ENCODE measurements around the gene ATPAF1.

The ATPAF1 gene

GRCh38 chr1:46585312-46585938 is 82.7 kb downstream of the ATPAF1 start:
- Histone ChIP-seq H3K4me3 (ENCODE audit: low read depth, low read length) (no peak overlapping the region), H3K27me3 (no peaks in the 10 kb centered on the region), H3K9me3 (no peaks in the 10 kb centered on the region), H3K36me3 (no peaks in the 10 kb centered on the region), H3K4me1 (no peaks in the 10 kb centered on the region)
- no peak for TF ChIP-seq CTCF (IDR thresholded peaks at IDR 0.05; ENCODE audit: low read depth, low read length)
- DNase-seq, result no peak

- Histone ChIP-seq H3K9me3 (no peaks in the 10 kb centered on the region), H3K36me3 (no peaks in the 10 kb centered on the region), H3K4me1 (no peaks in the 10 kb centered on the region), H3K27me3 (no peaks in the 10 kb centered on the region), H3K4me3 (ENCODE audit: low read depth, low read length) (no peak overlapping the region)
- no peak for DNase-seq
- TF ChIP-seq CTCF (IDR thresholded peaks at IDR 0.05; ENCODE audit: low read depth, low read length), result no peak
These were observed 84.7 kb downstream of the ATPAF1 start for GRCh38 chr1:46583494-46583893.

- no peak for TF ChIP-seq CTCF (IDR thresholded peaks at IDR 0.05; ENCODE audit: low read depth, low read length)
- H3K27me3 ChIP-seq, result no peaks in the 10 kb centered on the region
- no peaks in the 10 kb centered on the region for H3K4me1 ChIP-seq
- no peak for DNase-seq
- no peaks in the 10 kb centered on the region for H3K9me3 ChIP-seq
- H3K4me3 ChIP-seq (ENCODE audit: low read depth, low read length), result no peak overlapping the region
- no peaks in the 10 kb centered on the region for H3K36me3 ChIP-seq
These were observed 85.2 kb downstream of the ATPAF1 start for GRCh38 chr1:46582972-46583371.
